Measurements from ENCODE around the gene TEAD1.

DNA sequence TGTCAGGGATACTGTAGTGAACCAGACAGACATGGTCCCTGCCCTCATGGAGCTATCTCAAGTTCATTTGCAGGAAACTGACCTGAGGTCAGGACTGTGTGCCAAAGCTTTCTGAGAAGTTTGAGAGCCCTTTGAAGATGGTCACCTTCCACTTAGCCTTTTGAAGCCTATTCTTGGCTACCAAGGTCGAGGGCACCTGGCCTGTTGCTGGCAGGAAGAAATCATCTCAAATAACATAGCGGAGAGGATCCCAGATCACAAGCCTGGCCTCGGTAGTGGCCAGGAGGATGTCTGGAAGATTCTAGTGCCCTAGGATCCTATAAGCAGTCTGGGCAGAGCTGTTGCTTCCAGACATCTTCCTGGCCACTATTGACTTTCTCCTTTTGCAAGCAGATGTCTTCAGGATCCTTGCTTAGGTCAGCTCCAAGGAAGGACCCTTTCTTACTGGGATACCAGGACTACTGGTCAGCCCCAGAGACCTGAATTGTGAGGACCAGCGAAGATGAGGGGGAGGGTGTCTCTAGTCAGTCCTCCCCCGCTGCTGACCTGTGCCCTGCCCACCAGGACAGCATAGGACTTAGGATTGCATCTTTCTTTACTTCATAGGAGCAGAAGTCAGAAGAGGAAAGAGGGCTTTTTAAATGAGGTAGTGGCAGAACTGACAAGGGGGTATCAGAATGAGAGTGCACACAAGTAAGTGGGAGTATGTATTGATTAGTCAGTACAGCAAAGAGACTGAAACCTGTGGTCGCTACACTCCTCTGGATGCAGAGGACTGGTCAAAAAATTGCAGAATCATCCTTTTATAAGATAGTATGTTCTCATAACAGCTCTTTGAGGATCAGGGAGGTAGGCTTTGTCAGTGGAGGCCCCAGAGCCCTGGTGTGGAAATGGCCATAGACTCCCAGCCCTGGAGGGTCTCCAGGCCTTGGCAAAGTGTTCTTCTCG, 94.8 kb downstream of the TEAD1 start:
- TF ChIP-seq POLR2AphosphoS5 (IDR thresholded peaks at IDR 0.05; ENCODE audit: low read depth), result no peak
- TF ChIP-seq, protein P1, sequence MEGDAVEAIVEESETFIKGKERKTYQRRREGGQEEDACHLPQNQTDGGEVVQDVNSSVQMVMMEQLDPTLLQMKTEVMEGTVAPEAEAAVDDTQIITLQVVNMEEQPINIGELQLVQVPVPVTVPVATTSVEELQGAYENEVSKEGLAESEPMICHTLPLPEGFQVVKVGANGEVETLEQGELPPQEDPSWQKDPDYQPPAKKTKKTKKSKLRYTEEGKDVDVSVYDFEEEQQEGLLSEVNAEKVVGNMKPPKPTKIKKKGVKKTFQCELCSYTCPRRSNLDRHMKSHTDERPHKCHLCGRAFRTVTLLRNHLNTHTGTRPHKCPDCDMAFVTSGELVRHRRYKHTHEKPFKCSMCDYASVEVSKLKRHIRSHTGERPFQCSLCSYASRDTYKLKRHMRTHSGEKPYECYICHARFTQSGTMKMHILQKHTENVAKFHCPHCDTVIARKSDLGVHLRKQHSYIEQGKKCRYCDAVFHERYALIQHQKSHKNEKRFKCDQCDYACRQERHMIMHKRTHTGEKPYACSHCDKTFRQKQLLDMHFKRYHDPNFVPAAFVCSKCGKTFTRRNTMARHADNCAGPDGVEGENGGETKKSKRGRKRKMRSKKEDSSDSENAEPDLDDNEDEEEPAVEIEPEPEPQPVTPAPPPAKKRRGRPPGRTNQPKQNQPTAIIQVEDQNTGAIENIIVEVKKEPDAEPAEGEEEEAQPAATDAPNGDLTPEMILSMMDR (conservative IDR thresholded peaks at IDR 0.05; ENCODE audit: low read depth in 2 of 2), result no peak
- TF ChIP-seq EZH2 (IDR thresholded peaks at IDR 0.05; ENCODE audit: low read depth, unreplicated experiment), result no peak
- TF ChIP-seq STAT1 (IDR thresholded peaks at IDR 0.05; ENCODE audit: unreplicated experiment), result no peak
